Fibroblast of upper back skin (primary cell): Measurements from ENCODE around the gene KPNA6.
A peak's percentile ranks its signal among the peaks of the same experiment; 100 is the strongest.
"Not testable (repeated sequence)": the region's sequence is repeated elsewhere in the genome, so short reads cannot be mapped to it uniquely, and the experiment has no call there.

Experiments used
- DNase-seq: peaks from one replicate; pipeline ENCODE4 v3.0.0-alpha.2; 2013

The KPNA6 gene

GRCh38 chr1:32143302-32143695, 35.4 kb downstream of the KPNA6 start:
- DNase-seq: not testable (repeated sequence)

- DNase-seq: peak; percentile 47
Measured at GRCh38 chr1:32144033-32144432, 36.2 kb downstream of the KPNA6 start.

DNA sequence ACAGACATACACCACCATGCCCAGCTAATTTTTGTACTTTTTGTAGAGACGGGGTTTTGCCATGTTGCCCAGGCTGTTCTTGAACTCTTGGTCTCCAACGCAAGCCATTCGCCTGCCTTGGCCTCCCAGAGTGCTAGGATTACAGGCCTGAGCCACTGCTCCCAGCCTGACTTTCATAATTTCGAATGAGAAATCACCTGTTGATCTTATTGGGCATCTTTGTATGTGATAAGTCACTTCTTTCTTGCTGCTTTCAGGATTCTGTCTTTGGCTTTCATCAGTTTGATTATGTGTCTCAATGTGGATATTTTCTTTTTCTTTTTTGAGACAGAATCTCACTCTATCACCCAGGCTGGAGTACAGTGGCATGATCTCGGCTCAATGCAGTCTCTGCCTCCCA, 39.9 kb downstream of the KPNA6 start:
- not testable (repeated sequence) for DNase-seq

- DNase-seq: peak; percentile 24
Measured at GRCh38 chr1:32150847-32151246, 43.0 kb downstream of the KPNA6 start.

DNA sequence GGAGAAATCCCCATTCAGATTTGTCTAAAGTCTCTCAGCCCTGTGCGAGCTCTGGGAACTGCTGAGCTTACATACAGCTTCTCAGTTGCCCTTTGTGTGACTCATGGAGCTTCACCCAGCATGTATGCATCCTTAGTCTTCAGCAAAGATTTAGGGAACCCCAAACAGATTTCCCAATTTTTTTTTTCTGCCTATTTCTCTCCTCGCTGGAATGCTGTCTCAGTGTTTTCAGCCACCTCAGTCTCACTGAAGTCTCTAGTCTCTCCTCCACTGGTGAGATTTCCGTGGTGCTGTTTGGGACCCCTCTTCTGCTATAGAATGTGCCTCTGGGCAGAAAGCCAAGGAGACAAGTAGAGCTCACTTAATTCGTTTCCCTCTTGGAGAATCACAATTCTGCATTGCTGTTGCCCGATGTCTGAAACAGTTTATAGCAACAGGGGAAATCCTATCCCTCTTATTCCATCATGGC, 43.5 kb downstream of the KPNA6 start:
- DNase-seq: peak; percentile 79

DNA sequence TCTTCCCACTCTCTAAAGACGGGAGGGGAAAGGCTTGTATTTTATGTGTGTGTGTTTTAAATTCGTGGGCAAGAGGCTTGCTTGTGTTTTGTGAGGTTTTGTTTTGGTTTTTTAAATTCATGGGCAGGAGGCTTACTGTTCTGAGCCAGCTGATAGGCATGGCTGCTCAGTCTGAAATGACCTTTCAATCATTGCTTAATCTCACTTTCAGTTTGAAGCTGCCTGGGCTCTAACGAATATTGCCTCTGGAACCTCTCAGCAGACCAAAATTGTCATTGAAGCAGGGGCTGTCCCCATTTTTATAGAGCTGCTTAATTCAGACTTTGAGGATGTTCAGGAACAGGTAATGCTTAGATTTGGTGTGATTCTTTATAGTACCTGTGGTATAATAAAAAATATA, 51.3 kb downstream of the KPNA6 start:
- DNase-seq: no peak

DNA sequence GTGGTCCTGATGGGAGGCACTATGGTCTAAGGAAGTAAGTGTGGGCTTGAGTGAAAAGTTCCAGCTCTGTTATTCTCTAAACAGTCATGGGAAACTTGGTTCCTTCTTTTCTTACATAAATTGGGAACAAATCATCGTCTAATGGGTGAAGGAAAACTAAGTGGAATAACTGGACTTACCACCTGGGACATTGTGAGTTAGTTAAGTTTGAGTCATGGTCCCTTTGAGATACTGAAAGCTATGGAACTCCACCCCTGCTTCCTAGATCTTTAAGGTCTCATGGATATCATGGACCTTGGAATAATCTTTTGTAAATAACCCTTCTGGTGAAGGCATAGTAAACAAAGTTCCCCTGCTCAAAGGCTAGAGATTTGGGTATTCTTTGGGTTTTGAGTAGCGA, 55.5 kb downstream of the KPNA6 start:
- no peak for DNase-seq

DNA sequence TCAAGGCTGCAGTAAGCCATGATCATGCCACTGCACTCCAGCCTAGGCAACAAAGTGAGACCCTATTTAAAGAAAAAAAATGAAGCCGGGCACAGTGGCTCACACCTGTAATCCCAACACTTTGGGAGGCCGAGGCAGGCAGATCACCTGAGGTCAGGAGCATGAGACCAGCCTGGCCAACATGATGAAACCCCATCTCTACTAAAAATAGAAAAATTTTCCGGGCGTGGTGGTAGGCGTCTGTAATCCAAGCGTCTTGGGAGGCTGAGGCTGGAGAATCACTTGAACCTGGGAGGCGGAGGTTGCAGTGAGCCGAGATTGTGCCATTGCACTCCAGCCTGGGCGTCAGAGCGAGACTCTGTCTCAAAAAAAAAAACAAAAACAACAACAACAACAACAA, 57.8 kb downstream of the KPNA6 start:
- DNase-seq: not testable (repeated sequence)

- DNase-seq: no peak
Measured at GRCh38 chr1:32170991-32171390, 63.1 kb downstream of the KPNA6 start.

GRCh38 chr1:32172621-32173245, 64.9 kb downstream of the KPNA6 start:
- DNase-seq: peak; percentile 36

DNA sequence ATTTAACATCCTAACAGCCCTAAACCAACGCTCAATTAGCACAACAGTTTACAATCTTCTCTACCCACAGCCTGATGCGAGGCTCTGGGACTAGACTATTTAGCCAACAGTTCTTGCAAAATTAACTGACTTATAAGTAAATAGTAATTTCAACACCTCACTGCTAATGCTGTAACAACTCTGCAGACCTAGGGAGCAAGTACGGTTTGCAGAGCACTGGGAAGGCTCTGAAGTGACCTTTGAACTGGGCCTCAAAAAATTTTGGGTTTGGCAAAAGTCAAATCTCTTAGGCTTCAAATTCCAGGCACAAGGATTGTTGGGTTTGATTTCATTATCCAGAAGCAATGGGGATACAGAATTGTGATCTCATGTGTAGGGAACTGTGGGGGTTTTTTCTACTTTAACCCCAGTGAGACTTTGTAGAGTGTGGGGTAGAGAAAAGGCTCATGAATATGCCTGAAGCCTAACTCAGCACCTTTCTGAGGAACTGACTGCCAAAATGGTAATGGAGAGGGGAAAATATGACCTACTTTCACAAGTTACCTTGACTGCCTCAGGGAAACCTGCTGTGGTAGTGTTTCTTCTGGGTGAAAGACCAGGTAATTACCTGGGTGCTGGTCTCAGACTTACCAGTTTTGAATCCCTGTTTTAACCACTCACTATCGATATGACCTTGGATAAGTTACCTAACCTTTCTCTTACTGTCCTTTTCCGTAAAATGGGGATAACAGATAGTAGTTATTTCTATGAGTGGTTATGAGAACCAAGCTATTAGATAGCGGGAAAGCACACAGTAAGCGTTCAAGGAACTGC, 70.7 kb downstream of the KPNA6 start:
- DNase-seq: no peak

DNA sequence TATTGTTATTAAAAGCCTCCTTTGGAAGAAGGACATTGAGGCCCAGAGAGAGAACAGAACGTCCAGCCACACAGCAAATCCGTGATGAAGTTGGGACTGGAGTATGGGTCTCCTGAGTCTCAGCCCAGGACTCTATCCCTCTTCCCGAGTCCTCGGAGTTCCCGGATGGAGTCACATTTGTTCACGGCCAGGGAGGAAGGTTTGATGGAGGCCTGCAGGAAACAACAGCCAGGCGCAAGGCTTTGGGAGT, 71.3 kb downstream of the KPNA6 start:
- no peak for DNase-seq

DNA sequence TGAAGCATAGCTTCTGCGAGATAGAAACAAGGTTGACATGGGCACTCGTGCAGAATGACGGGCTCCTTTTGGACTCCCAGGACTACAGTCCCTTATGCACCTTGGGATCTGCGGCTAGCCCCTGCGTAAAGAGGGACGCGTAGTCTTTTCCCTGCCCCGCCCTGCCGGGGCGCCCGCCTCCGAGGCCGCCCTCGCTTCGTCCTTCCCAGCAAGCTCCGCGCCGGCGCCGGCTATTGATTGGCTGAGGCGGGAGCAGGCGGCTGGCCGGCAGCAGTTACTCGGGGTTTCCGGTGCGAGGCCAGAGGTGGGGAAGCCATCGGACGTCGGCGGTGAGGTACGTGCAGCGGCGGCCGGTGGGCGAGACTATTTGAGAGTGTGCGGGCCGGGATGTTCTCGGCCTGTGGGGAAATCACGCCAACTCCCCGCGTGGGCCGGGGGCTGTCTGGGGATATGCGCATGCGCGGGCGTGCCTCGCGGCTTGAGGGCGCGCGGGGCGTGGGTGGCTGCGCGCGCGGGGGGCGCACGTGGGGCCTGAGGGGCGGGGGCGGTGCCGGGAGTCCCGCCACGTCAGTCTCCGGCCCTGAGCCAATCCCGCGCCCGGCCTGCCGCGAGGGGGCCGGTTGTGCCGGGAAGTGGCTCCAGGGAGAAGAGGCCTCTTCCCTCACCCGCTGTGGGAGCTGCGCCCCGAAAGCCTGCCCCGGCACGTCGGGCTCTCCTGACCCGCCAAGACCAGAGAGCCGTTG, 71.8 kb downstream of the KPNA6 start, which contains the start of gene TXLNA:
TSS of gene TXLNA (plus strand) at position 233 of the 743 bp plus-strand sequence. CDS start 671 bp downstream, outside the sequence.
- peak; percentile 91 for DNase-seq

DNA sequence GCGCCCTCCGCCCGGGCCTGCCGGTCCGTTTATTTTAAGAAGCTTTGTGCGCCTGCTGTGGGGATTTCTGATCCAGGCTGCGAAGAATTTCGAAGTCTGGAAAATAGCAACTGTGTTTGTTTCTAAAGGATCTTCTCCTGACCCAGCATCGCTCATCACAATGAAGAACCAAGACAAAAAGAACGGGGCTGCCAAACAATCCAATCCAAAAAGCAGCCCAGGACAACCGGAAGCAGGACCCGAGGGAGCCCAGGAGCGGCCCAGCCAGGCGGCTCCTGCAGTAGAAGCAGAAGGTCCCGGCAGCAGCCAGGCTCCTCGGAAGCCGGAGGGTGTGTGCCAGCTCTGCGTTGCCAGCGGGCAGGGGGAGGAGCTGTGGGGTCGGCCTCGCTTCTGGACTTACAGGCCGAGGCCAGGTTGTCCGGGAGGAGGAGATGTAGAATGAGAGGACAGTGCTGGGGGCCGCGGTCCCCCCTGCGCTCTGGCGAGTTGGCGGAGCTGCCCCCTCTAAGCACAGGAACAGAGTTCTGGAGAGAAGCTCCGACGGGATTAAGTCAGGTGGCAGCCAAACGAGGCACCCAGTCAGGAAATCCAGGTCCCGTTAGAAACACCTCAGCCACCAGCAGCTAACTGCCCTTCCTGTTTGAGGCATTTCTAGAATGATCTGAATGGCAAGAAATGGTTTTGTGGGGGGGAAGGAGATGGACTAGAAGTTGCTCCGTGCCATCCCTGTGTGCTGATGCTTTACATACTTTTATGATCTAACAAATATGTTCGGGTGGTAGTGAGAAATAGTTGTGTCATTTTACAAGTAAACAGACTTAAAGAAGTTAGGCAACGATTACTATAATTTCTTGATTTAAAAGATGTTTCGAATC, 72.6 kb downstream of the KPNA6 start:
- peak; percentile 39 for DNase-seq

GRCh38 chr1:32181065-32181464, 73.2 kb downstream of the KPNA6 start:
- no peak for DNase-seq

DNA sequence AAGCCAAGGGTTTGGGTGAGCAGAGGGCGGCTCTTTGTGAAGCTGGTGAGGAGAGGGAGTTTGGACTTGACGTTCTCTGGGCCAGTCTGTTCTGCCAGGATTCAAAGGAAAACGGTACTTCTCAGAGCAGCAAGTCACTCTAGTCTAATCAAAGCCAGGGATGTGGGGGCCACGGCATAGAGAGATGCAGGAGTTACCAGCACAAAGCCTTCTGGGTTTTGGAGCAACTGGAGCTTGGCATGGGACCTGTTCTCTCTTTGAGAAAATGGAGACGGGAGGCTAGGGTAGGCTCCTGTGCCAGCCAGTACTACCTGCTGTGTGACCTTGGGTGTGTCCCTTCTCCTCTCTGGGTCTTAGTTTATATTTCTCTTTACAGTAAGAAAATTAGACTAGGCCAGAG, 73.7 kb downstream of the KPNA6 start:
- no peak for DNase-seq

DNA sequence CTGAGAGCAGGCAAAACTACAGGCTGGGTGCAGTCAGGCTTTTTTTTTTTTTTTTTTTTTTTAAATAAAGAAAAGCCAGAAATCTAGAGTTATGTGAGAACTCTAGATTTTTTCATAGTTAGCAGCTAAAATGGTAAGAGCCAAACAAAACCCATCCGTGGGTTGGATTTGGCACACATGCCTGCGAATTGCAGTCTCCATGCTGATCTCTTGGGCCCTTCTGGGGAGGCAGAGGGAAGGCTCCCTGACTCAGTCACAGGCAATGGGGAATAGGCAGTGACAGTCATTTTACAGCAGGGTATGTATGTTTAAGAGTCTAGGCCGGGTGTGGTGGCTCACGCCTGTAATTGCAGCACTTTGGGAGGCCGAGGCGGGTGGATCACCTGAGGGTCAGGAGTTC, 74.2 kb downstream of the KPNA6 start:
- DNase-seq: no peak

- no peak for DNase-seq
Measured at GRCh38 chr1:32184650-32185049, 76.8 kb downstream of the KPNA6 start.

- peak; percentile 29 for DNase-seq
Measured at GRCh38 chr1:32186077-32186476, 78.2 kb downstream of the KPNA6 start.

DNA sequence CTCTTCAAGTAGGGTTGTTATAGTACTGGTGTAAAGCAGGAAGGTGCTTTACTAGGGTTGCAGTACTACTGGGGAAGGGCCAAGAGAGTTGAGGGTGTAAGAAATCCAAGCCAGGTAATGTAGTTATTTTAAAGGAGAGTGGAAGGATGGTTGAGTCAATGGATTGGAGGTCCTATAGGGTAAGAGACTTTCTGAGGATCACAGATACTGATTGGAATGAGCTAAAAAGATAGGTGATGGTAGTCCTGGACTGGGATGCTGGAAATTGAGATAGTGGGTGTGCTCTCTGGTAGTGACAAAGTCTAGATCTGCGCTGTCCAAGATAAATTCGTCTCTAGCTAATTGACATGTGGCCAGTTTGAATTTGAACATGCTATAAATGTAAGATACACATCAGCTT, 78.6 kb downstream of the KPNA6 start:
- no peak for DNase-seq

DNA sequence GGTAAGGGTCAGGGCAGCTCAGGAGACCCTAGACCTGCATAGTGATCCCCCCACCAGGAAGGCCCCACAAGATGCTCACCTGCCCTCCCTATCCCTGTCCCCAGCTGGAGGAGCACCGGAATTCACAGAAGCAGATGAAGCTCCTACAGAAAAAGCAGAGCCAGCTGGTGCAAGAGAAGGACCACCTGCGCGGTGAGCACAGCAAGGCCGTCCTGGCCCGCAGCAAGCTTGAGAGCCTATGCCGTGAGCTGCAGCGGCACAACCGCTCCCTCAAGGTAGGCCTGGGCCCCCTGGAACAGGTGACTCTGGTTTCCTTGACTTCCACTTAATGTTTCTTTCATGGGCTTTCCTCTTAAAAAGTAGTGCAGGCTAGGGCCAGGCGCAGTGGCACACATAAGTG, 80.0 kb downstream of the KPNA6 start:
- no peak for DNase-seq

GRCh38 chr1:32192220-32192948, 84.5 kb downstream of the KPNA6 start:
- DNase-seq: no peak
